ENCODE measurements around the gene MCC.

Gene MCC

GRCh38 chr5:113347572-113347971 lies 140.7 kb downstream of the MCC start:
- no peak for DNase-seq (ENCODE audit: low read depth)
- no peak overlapping the region for H3K4me3 ChIP-seq (replicated peaks; ENCODE audit: low read depth, low read length)
- TF ChIP-seq CTCF (IDR thresholded peaks at IDR 0.05; ENCODE audit: low read length, missing control alignments) = no peak

- TF ChIP-seq CTCF (IDR thresholded peaks at IDR 0.05; ENCODE audit: low read length, missing control alignments) = no peak
- no peak overlapping the region for H3K4me3 ChIP-seq (replicated peaks; ENCODE audit: low read depth, low read length)
- peak; percentile 80 for DNase-seq (ENCODE audit: low read depth)
Measured at GRCh38 chr5:113344973-113345940, 143.0 kb downstream of the MCC start.

GRCh38 chr5:113343343-113343742 lies 144.9 kb downstream of the MCC start:
- H3K4me3 ChIP-seq (replicated peaks; ENCODE audit: low read depth, low read length) = no peak overlapping the region
- no peak for TF ChIP-seq CTCF (IDR thresholded peaks at IDR 0.05; ENCODE audit: low read length, missing control alignments)
- peak; percentile 81 for DNase-seq (ENCODE audit: low read depth)

DNA sequence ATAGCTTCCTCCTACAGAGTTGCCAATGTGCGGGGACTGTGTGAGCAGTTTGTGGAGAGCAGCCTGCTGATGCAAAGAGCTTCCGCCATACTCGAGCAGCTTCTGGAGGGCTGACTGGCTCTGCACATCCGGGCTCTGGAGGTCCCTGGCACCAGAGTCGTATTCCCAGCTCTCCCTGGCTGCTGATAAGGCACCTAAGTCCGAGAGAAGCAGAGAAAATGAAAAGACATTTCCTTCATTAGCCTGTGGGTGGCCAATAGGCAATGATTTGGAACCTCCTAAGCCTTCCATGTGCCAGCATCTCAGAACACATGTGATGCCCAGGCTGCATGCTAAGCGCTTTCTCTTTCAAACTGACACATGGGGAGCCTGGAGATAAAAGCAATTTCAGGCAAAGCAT lies 147.7 kb downstream of the MCC start:
- peak; percentile 12 for TF ChIP-seq CTCF (IDR thresholded peaks at IDR 0.05; ENCODE audit: low read length, missing control alignments)
- DNase-seq (ENCODE audit: low read depth) = no peak
- H3K4me3 ChIP-seq (replicated peaks; ENCODE audit: low read depth, low read length) = no peak overlapping the region

DNA sequence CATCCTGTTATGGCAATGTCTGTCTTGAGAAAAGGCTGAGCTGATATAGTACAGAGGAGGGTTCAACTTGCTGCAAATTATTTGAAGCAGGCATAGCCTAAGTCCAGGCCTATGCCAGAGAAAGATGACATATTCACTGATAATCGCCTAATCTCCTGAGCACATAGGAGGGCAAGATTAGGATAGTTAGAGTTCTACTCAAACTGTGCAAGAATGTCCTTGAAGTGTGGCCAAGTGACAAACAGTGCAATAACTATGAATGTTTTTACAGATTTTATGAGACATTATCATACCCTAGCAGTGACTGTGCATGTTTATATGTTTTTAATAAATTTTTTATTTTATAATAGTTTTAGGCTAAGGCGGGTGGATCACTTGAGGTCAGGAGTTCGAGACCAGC lies 149.6 kb downstream of the MCC start:
- DNase-seq (ENCODE audit: low read depth) = peak; percentile 37
- H3K4me3 ChIP-seq (replicated peaks; ENCODE audit: low read depth, low read length) = no peak overlapping the region
- TF ChIP-seq CTCF (IDR thresholded peaks at IDR 0.05; ENCODE audit: low read length, missing control alignments) = no peak

DNA sequence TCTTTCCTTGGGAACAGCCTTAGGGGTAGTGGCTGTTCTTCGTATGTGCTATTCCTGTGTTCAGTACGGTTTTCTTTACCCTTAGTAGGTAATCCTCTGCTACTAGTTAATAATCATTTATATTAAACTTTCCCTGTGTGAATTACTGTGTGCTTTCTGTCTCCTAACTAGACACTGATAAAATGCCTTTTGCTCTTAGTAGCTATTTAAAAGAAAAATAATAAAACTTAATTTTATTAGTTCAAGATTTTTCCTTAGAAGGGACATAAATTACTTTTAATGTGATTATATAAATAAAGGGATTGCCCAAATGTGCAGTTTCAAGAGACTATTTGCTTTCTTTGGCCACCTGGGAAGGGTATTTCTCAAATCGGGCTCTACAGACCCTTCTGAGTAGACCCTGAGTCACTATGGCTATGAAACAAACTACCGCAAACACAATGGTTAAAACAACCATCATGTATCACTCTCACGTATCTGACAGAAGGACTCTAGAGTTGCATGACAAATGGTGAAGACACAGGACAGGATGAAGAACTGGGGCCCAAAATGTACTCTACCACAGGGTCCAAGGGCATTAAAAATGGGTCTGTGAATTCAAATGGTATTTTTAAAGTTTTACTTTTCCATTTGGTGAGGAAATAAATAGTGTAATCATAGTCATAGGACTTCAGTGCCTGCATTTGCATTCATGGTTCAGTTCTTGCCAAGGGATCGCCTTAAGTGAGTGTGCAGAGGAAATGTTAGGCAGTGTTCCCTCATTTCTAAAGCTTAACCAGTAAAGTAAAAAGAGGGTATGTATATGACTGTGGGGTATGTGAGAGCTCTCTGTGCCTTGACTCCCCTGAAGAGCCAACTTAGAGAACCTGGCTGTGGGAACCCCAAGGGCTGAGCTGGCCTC lies 150.5 kb downstream of the MCC start:
- no peak for TF ChIP-seq CTCF (IDR thresholded peaks at IDR 0.05; ENCODE audit: low read length, missing control alignments)
- H3K4me3 ChIP-seq (replicated peaks; ENCODE audit: low read depth, low read length) = no peak overlapping the region
- no peak for DNase-seq (ENCODE audit: low read depth)
